Liver (tissue), 9 donors: ENCODE data around the gene ZNF276. TPM values are rescaled to one million over a fixed set of nuclear protein-coding genes. Genes with fewer than 3 reads are reported as not detected.

Experiments
- DNase-seq: peaks from one replicate; pipeline ENCODE4 v3.0.0-alpha.2; 2017; ENCODE audit warnings: low spot score
- H3K27ac ChIP-seq, 2 donors: one replicate each; pipeline ENCODE4 v1.7.0; 2013; ENCODE audit warnings: inconsistent platforms in 2 of 2, low read length in 2 of 2, control low read depth in 1 of 2, low read depth in 1 of 2, mild to moderate bottlenecking in 1 of 2
- H3K27me3 ChIP-seq, 4 donors: one replicate each; pipeline versions ENCODE4 v1.6.1 to v1.7.0; 2013; ENCODE audit warnings: low read length in 3 of 4, inconsistent platforms in 1 of 4, mild to moderate bottlenecking in 1 of 4, moderate library complexity in 1 of 4; ENCODE audit not compliant: control insufficient read depth in 4 of 4, insufficient read depth in 4 of 4
- H3K36me3 ChIP-seq, 4 donors: one replicate each; pipeline versions ENCODE4 v1.6.1 to v1.7.0; 2013; ENCODE audit warnings: low read length in 3 of 4, mild to moderate bottlenecking in 3 of 4, low read depth in 1 of 4, moderate library complexity in 1 of 4; ENCODE audit not compliant: control insufficient read depth in 4 of 4, insufficient read depth in 3 of 4
- H3K4me1 ChIP-seq, 4 donors: one replicate each; pipeline versions ENCODE4 v1.6.1 to v1.7.0; 2013; ENCODE audit warnings: low read length in 3 of 4, mild to moderate bottlenecking in 3 of 4, moderate library complexity in 1 of 4; ENCODE audit not compliant: control insufficient read depth in 4 of 4, insufficient read depth in 4 of 4
- H3K4me3 ChIP-seq, 3 donors: one replicate each; pipeline versions ENCODE4 v1.6.1 to v1.7.0; 2013; ENCODE audit warnings: low read length in 3 of 3, control low read depth in 1 of 3, low read depth in 1 of 3, mild to moderate bottlenecking in 1 of 3
- H3K9ac ChIP-seq, 2 donors: one replicate each; pipeline ENCODE4 v1.7.0; 2013; ENCODE audit warnings: low read length in 2 of 2, mild to moderate bottlenecking in 2 of 2, moderate library complexity in 2 of 2, control low read depth in 1 of 2, low read depth in 1 of 2
- H3K9me3 ChIP-seq, 4 donors: one replicate each; pipeline versions ENCODE4 v1.6.1 to v1.7.0; 2013; ENCODE audit warnings: low read length in 3 of 4; ENCODE audit not compliant: control insufficient read depth in 4 of 4
- ATF3 ChIP-seq: IDR thresholded peaks from 2 replicates; pipeline ENCODE4 v1.6.1; 2016; ENCODE audit warnings: antibody characterized with exemption
- EGR1 ChIP-seq, 2 donors: IDR thresholded peaks; 2 replicates each; pipeline ENCODE4 v1.6.1; 2016 to 2018; ENCODE audit warnings: antibody characterized with exemption in 2 of 2, low read depth in 2 of 2
- FOXA1 ChIP-seq: IDR thresholded peaks from 2 replicates; pipeline ENCODE4 v1.6.1; 2016; ENCODE audit warnings: antibody characterized with exemption
- FOXA2 ChIP-seq: IDR thresholded peaks from 2 replicates; pipeline ENCODE4 v1.6.1; 2016; ENCODE audit warnings: antibody characterized with exemption
- GABPA ChIP-seq, 2 donors: IDR thresholded peaks in 1 of 2; conservative IDR thresholded peaks in 1 of 2; 2 replicates each; pipeline ENCODE4 v1.6.1; 2016; ENCODE audit warnings: antibody characterized with exemption in 2 of 2, mild to moderate bottlenecking in 1 of 2, moderate library complexity in 1 of 2
- HNF4A ChIP-seq, 2 donors: conservative IDR thresholded peaks; 2 replicates each; pipeline ENCODE4 v1.6.1; 2016; ENCODE audit warnings: antibody characterized with exemption in 2 of 2, mild to moderate bottlenecking in 2 of 2
- HNF4G ChIP-seq: IDR thresholded peaks from 2 replicates; pipeline ENCODE4 v1.6.1; 2016; ENCODE audit warnings: antibody characterized with exemption
- JUND ChIP-seq, 2 donors: IDR thresholded peaks; 2 replicates each; pipeline ENCODE4 v1.6.1; 2016; ENCODE audit warnings: antibody characterized with exemption in 2 of 2
- MAX ChIP-seq: IDR thresholded peaks from 2 replicates; pipeline ENCODE4 v1.6.1; 2016; ENCODE audit warnings: antibody characterized with exemption
- NR2F2 ChIP-seq: IDR thresholded peaks from 2 replicates; pipeline ENCODE4 v1.6.1; 2016; ENCODE audit warnings: antibody characterized with exemption
- RAD21 ChIP-seq, 2 donors: IDR thresholded peaks; 2 replicates each; pipeline ENCODE4 v1.6.1; 2016; ENCODE audit warnings: antibody characterized with exemption in 2 of 2, mild to moderate bottlenecking in 2 of 2
- RXRA ChIP-seq, 2 donors: IDR thresholded peaks; 2 replicates each; pipeline ENCODE4 v1.6.1; 2017 to 2018; ENCODE audit warnings: antibody characterized with exemption in 2 of 2, mild to moderate bottlenecking in 1 of 2
- SP1 ChIP-seq: IDR thresholded peaks from 2 replicates; pipeline ENCODE4 v1.6.1; 2018; ENCODE audit warnings: antibody characterized with exemption, mild to moderate bottlenecking
- TAF1 ChIP-seq: conservative IDR thresholded peaks from 2 replicates; pipeline ENCODE4 v1.6.1; 2016; ENCODE audit warnings: antibody characterized with exemption, mild to moderate bottlenecking
- YY1 ChIP-seq: IDR thresholded peaks from 2 replicates; pipeline ENCODE4 v1.6.1; 2016; ENCODE audit warnings: antibody characterized with exemption, mild to moderate bottlenecking
- WGBS: extraction: QIAGEN DNeasy Blood & Tissue Kit; methylation state at CpG from one replicate; pipeline ENCODE4 v1.1.7; 2013; 5-methylcytosine and 5-hydroxymethylcytosine counted together
- polyA plus RNA-seq, 2 donors: library from polyadenylated mRNA; stranded (reverse) in 1 of 2; unstranded in 1 of 2; fragments of 200-250 nt in 1 of 2; fragments of >200 nt in 1 of 2; fragmentation: Nextera tagmentation in 1 of 2; extraction: Ambion mirVana in 1 of 2; gene quantifications; one replicate each; pipeline versions ENCODE4 v1.2.1 to v1.2.3, GENCODE V29; 2013 to 2015
- total RNA-seq, 2 donors: library from RNA; depleted of rRNA; stranded (reverse); fragments of >200 nt; gene quantifications; one replicate each; pipeline ENCODE4 v1.2.3, GENCODE V29; 2014
- TF ChIP-seq, protein P1 (sequence below): IDR thresholded peaks from 2 replicates; pipeline ENCODE4 v1.6.1; 2016; ENCODE audit warnings: antibody characterized with exemption, mild to moderate bottlenecking
- TF ChIP-seq, protein P2 (sequence below): fragments of 150-350 bp; IDR thresholded peaks from 2 replicates; pipeline ENCODE4 v1.5.1; 2017; ENCODE audit warnings: improper control_type of control experiment, low read depth, low read length; ENCODE audit not compliant: missing input control
- TF ChIP-seq, protein P3 (sequence below): IDR thresholded peaks from 2 replicates; pipeline ENCODE4 v1.6.1; 2016; ENCODE audit warnings: antibody characterized with exemption
- donor health status: healthy.
- donor health status: healthy.
- donor health status: healthy.
- donor health status: healthy.
- donor health status: healthy.

Gene ZNF276
- total and polyA plus RNA-seq, 4 donors: 4.9 to 22.8 (median 8.7) TPM

GRCh38 chr16:89678258-89678657, 43.1 kb upstream of the ZNF276 start:
- H3K9me3 ChIP-seq: no peaks in the 10 kb centered on the region
- H3K4me1 ChIP-seq: no peaks in the 10 kb centered on the region
- H3K27ac ChIP-seq: no peak overlapping the region
- no peak for DNase-seq
- 94% methylated on average over 2 of the region's 2 CpGs for WGBS
- H3K4me3 ChIP-seq: no peak overlapping the region
- H3K27me3 ChIP-seq: no peaks in the 10 kb centered on the region
- TF ChIP-seq SP1: no peak
- TF ChIP-seq, protein P1, sequence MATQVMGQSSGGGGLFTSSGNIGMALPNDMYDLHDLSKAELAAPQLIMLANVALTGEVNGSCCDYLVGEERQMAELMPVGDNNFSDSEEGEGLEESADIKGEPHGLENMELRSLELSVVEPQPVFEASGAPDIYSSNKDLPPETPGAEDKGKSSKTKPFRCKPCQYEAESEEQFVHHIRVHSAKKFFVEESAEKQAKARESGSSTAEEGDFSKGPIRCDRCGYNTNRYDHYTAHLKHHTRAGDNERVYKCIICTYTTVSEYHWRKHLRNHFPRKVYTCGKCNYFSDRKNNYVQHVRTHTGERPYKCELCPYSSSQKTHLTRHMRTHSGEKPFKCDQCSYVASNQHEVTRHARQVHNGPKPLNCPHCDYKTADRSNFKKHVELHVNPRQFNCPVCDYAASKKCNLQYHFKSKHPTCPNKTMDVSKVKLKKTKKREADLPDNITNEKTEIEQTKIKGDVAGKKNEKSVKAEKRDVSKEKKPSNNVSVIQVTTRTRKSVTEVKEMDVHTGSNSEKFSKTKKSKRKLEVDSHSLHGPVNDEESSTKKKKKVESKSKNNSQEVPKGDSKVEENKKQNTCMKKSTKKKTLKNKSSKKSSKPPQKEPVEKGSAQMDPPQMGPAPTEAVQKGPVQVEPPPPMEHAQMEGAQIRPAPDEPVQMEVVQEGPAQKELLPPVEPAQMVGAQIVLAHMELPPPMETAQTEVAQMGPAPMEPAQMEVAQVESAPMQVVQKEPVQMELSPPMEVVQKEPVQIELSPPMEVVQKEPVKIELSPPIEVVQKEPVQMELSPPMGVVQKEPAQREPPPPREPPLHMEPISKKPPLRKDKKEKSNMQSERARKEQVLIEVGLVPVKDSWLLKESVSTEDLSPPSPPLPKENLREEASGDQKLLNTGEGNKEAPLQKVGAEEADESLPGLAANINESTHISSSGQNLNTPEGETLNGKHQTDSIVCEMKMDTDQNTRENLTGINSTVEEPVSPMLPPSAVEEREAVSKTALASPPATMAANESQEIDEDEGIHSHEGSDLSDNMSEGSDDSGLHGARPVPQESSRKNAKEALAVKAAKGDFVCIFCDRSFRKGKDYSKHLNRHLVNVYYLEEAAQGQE: no peak
- no peak for TF ChIP-seq YY1
- TF ChIP-seq EGR1 (IDR thresholded peaks at IDR 0.05; ENCODE audit: low read depth in 2 of 2): no peak
- TF ChIP-seq, protein P2, sequence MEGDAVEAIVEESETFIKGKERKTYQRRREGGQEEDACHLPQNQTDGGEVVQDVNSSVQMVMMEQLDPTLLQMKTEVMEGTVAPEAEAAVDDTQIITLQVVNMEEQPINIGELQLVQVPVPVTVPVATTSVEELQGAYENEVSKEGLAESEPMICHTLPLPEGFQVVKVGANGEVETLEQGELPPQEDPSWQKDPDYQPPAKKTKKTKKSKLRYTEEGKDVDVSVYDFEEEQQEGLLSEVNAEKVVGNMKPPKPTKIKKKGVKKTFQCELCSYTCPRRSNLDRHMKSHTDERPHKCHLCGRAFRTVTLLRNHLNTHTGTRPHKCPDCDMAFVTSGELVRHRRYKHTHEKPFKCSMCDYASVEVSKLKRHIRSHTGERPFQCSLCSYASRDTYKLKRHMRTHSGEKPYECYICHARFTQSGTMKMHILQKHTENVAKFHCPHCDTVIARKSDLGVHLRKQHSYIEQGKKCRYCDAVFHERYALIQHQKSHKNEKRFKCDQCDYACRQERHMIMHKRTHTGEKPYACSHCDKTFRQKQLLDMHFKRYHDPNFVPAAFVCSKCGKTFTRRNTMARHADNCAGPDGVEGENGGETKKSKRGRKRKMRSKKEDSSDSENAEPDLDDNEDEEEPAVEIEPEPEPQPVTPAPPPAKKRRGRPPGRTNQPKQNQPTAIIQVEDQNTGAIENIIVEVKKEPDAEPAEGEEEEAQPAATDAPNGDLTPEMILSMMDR: no peak
- TF ChIP-seq NR2F2: no peak
- TF ChIP-seq, protein P3, sequence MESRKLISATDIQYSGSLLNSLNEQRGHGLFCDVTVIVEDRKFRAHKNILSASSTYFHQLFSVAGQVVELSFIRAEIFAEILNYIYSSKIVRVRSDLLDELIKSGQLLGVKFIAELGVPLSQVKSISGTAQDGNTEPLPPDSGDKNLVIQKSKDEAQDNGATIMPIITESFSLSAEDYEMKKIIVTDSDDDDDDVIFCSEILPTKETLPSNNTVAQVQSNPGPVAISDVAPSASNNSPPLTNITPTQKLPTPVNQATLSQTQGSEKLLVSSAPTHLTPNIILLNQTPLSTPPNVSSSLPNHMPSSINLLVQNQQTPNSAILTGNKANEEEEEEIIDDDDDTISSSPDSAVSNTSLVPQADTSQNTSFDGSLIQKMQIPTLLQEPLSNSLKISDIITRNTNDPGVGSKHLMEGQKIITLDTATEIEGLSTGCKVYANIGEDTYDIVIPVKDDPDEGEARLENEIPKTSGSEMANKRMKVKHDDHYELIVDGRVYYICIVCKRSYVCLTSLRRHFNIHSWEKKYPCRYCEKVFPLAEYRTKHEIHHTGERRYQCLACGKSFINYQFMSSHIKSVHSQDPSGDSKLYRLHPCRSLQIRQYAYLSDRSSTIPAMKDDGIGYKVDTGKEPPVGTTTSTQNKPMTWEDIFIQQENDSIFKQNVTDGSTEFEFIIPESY: no peak
- TF ChIP-seq HNF4A (conservative IDR thresholded peaks at IDR 0.05): no peak
- no peak for TF ChIP-seq FOXA2
- TF ChIP-seq MAX: no peak
- TF ChIP-seq RXRA (IDR thresholded peaks at IDR 0.05): no peak
- no peak for TF ChIP-seq ATF3
- TF ChIP-seq HNF4G: no peak
- TF ChIP-seq GABPA (IDR thresholded peaks at IDR 0.05 in 1 of 2, conservative IDR thresholded peaks at IDR 0.05 in 1 of 2): no peak
- no peak for TF ChIP-seq JUND (IDR thresholded peaks at IDR 0.05)
- no peak for TF ChIP-seq RAD21 (IDR thresholded peaks at IDR 0.05)
- TF ChIP-seq FOXA1: no peak
- TF ChIP-seq TAF1: no peak
- H3K36me3 ChIP-seq: no peaks in the 10 kb centered on the region
- no peak overlapping the region for H3K9ac ChIP-seq
